Erythroblast (primary cell): Measurements from ENCODE around the gene KAZN.

Source experiments
- GATA1 ChIP-seq: IDR thresholded peaks from 2 replicates; pipeline ENCODE4 v1.6.1; 2011; ENCODE audit warnings: low read depth, mild to moderate bottlenecking, control low read depth, low read length, moderate library complexity
- POLR2A ChIP-seq: IDR thresholded peaks from 2 replicates; pipeline ENCODE4 v1.6.1; 2011; ENCODE audit warnings: mild to moderate bottlenecking, low read length

GRCh38 chr1:14919289-14919688 is 320.8 kb downstream of the KAZN start:
- TF ChIP-seq POLR2A (no peak), GATA1 (no peak)
